ENCODE measurements around the gene GADL1.

GADL1 gene

DNA sequence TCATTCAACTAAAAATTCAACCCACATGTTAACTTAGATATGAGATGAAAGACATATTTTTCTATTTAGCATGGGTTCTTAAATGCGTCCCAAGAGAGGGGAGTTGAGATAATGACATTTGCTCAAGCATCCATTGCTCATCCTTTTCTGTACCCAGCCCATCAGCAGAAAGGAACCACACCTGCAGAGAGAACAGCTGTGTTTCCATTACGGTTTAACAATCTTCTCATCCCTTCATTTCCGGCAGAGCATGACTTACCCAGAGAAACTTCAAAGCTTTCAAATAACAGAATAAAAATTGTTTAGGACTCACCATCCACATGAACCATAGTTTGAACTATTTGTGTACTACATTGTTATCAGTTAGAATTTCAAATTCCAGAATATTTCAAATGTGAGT, 174.9 kb downstream of the GADL1 start:
- DNase-seq: no peak

DNA sequence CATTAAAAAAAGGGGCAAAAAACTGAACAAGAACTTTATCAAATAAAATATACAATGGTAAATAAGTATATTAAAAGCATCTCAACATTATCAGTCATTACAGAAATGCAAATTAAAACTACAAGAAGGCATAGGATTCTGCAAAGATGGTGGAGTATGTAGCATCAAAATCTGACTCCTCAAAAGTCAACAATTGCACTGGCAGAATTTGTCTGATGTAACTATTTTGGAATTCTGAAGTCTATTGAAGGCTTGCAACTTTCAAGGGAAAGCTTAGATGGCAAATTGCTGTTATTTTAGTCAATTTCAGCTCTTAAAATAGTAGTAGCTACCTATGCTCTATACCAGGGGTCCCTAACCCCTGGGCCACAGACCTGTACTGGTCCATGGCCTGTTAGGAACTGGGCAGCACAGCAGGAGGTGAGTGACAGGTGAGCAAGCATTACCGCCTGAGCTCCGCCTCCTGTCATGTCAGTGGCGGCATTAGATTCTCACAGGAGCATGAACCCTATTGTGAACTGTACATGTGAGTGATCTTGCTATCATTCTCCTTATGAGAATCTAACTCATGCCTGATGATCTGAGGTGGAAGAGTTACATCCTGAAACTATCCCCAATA, 180.5 kb downstream of the GADL1 start:
- no peak for DNase-seq

DNA sequence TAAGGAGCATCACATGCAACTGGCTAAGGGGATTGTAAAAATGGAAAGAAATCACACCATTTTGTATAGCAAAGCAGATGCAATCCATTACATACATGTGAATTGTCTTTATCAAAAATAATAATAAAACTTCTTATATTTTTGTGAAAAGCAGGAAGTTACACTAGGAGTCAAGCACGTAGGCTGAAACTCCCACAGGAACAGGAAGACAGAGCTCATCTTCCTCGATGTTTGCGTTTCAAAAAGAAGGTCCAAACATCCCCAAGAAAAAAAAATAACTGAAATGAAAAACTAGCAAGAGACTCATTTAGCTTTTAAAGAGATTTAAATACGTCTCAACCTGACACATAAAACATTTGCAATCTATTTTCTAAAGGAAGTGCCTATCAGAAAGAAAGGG, 181.5 kb downstream of the GADL1 start:
- no peak for DNase-seq

DNA sequence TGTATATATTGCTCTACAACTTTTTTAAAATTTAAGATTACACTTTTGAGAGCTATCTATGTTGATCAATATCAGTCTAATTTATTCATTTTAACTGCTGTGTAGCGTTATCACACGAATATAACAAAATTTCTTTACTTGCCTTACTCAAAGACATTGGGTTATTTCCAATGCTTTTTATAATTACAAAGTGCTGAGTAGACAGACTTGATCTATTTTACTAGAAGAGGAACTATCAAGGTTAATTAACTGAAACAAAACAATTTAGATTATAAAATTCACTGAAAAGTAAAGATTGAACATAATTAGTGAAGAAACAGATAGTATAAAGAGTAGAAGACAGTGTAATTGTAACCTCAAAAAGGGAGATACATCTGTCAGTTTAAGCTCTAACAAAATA, 182.6 kb downstream of the GADL1 start:
- DNase-seq: no peak

DNA sequence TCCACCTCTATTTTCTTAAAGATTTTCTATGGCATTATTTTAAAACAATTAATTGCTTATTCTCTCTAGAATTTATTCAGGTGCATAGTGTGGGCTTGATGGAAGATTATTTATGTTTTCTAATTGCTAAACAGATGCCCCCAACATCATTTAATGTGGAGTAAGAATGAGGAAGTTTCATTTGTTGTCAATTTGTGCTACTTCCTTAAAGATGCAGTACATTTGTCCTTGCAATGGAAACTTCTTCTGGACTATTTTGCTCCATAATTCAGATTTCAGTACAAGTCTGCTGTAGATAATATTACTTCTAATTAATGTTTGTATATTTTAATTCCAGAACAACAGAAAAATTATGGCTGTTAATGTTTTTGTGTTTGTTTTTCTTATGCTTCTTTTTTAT, 183.3 kb downstream of the GADL1 start:
- DNase-seq: no peak

DNA sequence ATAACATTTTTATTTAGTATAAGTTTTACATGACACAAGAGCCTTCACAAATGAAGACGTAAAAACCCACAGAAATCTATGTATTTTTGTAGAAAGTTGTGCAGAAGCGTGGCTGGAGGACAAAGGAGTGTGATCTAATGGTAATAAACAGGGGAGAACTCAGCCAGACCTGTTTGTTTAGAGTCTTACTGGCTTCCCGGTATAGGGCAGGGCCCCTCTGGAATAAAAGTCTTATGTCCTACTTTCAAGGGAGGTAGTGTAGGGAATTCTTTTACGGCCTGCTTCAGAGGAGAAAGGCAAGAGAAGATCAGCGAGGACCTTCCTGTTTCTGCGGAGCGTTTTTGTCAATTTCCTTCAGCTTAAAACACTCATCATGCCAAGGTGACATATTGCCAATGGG, 184.4 kb downstream of the GADL1 start:
- no peak for DNase-seq

DNA sequence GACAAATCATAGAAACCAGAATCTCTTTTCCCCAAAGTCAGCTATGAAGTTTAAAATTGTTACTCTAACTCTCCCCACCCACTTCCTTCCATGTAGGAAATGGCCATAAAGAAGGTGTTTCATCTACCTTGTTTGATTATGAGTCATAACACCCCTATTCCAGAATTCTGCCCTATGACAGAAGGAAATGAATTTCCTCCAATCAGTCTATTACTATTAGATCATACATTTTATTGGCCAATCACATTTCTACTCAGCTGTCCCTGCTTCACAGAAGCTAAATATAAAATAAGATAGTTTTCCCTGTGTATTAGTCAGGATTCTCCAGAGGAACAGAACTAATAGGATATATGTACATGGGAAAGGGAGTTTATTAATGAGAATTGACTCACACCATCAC, 186.0 kb downstream of the GADL1 start:
- DNase-seq: no peak

DNA sequence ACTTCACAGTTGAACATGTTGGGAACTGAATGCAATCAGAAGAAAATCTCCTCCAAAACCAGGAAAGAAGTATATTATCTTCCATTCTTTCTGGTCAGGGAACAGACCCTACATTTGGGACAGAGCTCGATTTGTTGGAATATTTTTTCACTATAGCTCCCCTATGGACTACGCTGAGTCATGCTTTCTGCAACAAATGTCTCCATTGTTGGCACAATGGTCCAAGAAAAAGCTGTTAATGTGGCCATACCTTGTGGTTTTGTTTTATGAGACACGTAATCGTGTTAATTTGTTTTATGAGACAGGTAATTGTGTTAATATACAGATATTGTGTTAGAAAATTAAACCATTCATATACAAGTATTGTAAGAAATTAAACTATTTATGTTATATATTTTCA, 186.6 kb downstream of the GADL1 start:
- no peak for DNase-seq

DNA sequence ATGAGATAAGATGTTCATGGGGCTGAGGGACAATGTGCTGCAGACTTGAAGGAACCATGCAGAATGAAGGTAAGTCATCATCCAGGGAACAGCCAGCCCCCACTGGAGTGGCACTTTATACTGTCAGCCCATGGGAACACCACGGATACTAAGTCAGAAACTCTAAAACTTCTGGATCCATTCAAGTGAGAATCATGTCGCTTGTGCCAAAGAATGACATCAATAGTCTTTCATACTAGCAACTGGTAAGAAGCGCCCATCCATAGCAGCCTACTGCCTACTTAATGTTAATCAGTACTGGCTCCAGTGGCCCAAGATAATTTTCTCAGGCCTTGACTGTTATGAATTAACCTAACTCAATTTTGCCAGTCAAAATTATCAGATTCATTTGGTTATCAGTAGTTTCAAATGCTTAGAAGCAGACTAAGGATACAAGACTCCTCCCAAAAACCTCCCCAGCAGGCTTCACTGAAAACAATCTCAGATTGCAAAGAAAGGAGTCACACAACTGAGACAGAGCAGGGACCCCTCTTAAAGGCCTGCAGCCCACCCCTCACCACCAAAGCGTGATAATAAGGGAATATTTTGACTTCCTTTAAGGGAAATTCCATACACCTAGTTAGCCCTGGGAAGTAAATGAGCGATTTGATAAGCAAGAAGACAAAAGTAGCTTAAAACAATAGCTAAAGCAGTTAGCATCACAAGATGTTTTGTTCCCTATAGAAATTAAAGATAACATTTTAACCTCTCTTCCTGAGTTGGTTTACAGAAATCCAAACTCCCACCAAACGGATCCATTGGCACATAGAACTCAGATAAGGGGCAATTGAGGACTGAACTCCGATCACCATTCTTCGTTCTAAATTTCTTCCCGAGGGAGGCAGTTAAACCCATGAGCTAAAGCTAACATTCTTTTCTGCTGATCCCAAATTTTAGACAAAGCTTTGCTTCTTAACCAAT, 189.2 kb downstream of the GADL1 start:
- DNase-seq: no peak

DNA sequence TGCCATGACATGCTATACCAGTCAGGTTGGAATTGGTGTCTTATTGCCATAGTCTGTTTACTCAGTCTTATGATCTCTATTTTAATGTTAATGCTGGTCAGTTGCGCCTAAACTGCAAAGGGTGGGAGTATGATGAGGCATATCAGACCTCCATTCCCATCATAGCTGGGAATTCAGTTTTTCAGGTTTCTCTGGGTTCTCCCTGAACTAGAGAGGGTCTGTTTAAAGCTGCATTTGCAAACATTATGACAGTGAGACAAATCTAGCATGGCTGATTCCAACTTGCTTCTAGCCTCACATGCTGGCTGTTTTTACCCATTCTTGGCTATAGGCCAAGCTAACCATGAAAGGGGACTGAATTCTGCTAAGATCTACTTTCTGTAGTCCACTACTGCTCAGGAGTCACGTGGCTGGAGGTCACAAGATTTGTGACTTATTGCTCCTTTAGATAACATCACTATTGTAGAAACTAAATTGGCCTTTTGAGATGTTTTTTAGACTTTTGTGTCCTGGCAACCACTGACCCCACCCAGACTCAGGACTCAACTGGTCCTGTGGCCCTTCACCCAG, 191.5 kb downstream of the GADL1 start:
- no peak for DNase-seq

DNA sequence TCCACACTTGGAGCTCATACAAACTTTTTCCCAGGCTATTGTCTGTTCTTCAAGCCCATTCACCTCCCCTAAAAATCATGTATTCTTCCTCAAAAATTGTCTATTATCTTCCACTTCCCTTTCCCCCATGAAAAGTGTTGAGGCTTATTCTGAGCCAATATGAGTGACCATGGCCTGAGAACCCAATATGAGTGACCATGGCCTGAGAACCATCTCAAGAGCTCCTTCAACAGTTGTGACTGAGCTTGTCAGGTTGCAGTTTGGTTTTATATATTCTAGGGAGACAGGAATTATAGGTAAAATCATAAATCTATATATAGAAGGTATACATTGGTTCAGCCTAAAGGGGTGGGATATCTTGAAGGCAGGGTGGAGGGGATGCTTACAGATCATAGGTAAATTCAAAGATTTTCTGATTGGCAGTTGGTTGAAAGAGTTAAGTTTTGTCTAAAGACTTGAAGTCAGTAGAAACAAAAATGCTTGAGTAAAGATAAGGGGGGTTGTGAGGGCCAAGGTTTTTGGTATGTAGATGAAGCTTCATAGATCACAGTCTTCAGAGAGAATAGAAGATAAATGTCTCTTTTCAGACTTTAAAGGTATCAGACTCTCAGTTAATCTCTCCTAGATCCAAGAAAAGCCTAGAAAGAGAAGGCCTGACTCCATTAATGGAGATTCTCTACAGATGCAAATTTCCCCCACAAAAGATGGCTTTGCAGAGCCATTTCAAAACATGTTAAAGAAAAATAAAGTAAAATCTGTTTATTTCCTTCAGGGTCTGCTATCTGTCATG, 192.2 kb downstream of the GADL1 start:
- no peak for DNase-seq

DNA sequence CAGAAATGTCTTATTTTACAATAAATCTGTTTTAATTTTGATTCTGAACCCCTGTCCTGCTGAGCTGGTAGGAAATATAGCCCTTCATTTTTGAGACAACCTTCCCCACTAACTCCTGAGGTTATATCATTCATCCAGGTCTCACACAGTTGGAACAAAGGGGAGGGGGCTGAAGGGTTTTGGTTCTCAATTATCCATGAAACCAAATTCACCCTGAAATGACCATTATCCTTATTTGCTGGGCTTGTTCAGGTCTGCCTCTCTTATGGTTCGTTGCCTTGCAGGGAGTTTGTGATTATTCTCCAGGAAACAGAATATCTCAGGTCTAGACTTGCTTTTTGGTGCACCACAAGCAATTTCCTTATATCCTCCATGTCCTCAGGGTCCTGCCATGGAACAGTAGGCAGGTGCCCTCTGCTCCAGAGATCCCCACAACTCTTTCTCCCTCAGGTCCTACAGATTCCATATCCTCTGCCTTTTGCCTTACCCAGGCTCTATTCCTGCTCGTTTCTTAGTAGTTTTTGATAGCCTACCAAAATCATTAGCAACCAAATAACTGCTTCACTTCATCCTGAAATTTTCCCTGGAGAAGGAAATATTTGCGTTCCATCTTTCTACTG, 193.6 kb downstream of the GADL1 start:
- DNase-seq: no peak

DNA sequence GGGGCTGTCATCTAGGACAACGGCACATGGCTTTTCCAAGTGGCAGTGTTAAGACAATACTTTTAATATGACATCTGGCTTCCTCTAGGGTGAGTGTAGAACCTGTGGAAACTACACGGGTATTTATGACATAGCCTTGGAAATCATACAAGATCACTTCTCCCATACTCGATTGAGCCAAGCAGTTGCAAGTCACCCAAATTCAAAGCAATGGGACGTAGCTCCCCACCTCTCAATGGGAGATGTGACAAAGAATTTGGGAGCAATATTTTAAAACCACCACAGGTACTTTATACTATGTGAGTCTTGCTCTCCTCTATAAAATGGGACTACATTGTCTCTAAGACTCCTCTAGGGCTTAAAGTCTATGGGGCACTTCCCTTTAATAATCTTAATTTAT, 194.5 kb downstream of the GADL1 start:
- no peak for DNase-seq

DNA sequence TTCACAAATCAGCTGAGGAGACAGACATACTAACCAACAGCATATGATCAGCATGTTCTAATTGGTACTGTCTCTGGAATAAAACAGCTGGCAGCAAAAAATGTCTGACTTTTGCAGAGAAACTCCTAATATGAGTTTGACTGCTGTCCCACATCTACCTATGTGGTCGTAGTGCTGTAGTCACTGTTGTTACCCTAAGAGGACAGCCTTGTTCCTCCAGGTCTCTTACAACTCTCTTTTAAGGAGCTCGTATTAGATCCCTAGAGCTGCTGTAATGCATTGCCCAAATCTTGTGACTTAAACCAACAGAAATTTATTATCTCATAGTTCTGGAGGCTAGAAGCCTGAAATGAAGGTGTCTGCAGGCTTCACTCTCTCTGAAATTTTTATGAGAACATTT, 195.9 kb downstream of the GADL1 start:
- no peak for DNase-seq

DNA sequence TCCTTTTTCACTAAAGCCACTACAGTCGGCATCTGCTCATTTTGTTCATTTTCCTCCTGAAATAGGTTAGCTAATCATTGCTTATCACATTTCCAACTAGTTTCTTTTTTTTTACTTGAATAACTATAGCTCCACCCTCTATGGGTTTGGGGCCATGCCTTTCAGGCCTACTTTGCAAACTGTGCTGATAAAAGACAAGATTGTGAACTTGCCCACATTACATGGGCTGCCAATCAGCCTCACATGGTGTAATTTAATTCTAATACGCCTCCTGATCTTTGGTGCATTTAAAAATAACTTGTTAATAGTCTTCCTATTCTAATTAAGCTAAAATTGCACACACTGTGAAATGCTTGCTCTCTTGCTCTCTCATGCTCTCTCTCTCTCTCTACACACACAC, 197.6 kb downstream of the GADL1 start:
- no peak for DNase-seq

DNA sequence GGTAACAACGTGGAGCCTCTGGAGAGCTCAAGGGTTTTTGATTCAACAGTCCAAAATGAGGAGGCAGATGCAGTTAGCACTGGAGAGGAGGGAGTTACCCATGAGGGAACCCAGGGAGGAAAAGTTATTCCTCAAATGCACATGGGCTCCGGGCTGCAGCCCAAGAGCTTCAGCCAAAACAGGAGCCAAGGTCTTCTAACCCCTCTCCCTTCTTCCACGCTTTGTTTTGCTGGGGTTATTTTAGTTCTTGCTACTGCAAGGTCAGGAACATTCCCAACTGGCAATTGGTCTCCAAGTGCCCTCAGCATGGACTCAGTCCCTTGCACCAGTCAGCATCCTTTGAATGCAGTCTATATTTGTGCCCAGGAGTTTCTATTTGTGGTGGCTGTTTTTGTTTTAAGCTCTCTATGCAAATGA, 198.1 kb downstream of the GADL1 start:
- no peak for DNase-seq

DNA sequence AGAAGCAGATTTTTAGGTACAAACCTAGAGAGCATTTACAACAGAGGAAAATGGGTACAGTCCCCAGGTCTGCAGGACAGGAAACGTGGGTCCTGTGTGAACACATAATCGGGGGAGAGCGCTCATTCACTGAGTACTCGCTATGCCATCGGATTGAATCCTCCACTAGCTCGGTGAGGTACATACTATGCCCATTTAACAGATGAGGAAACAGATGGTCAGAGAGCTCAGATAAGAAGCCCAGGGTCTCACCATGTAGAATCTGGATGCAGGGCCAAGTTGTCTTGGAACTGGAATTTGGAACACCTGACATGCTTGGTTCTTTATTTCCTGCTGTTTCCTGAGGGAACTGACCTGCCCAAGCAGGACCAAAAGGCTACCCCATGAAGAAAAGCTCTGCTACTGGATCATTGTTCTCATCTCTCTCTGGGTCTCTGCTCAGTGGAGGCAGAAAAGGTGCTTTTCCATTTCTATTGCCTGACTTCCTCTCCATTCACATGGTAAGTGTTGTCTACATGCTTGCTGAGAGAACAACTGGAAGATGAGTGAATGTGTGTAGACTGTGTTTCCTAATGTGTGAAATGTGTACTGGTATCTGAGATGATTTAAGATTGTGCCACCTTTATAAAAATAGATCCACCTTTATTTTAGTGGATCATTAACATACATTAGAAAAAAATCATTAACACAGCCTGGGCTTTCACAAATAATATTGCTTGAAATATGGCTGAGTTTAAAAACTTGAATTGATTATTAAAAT, 199.0 kb downstream of the GADL1 start:
- DNase-seq: no peak

DNA sequence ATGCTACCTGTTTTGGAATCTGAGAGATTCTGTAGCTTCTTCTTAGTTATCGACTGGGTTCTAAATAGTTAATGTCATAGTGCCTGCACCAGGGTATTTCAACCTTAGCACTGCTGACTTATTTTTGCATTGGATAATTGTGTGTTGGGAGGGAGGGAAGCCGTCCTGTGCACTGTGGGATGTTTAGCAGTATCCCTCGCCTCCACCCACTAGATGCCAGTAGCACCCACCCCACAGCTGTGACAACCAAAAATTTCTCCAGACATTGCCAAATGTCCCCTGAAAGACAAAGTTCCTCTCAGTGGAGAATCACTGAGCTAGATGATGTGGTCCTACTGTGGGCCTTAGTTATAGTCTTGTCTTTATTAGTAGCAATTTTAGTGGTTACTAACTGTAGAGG, 199.8 kb downstream of the GADL1 start:
- no peak for DNase-seq

DNA sequence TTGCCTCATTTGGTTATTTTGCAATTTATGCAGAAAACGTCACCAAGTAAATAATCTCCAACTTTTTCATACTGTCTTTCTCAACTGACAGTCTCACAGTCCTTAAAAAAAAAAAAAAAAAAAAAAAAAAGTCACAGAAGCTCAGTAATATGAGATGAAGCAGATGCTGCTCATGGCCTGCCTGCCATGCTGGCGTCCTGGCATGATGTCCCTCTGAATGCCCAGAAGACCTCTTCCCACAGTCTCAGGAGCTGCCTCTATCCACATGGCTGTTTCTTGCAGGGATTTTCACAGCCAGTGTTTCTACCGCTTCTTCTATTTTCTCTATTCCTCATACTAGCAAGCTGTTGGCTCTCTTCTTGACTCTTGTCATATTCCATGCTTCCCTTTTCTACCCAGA, 200.3 kb downstream of the GADL1 start:
- DNase-seq: no peak

DNA sequence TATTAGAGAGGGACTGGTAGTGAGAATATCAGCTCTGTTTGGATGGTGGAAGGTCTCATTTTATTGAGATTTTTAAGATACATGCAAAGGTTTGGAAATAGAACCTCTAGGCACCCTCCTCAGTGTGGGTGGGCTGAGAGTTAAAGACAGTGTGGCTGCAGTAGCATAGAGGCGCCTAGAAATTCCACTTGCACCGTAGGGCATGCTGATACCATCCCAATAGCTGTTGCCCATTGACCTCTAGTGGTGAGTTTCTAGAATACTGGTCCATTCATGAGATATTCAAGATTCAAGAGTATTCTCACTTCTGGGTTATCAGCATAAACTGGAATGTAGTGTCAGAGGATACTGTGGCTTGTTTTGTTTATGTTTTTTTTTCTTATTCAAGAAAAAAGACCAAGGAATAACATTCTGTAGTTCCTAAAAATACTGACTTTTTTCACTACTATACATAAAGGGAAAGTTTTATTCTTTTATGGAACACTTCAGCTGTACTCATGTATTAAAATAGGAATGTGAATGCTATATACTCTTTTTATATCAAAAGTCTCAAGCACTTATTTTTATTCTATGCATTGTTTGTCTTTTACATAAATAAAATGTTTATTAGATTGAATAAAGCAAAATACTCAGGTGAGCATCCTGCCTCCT, 200.9 kb downstream of the GADL1 start:
- no peak for DNase-seq

DNA sequence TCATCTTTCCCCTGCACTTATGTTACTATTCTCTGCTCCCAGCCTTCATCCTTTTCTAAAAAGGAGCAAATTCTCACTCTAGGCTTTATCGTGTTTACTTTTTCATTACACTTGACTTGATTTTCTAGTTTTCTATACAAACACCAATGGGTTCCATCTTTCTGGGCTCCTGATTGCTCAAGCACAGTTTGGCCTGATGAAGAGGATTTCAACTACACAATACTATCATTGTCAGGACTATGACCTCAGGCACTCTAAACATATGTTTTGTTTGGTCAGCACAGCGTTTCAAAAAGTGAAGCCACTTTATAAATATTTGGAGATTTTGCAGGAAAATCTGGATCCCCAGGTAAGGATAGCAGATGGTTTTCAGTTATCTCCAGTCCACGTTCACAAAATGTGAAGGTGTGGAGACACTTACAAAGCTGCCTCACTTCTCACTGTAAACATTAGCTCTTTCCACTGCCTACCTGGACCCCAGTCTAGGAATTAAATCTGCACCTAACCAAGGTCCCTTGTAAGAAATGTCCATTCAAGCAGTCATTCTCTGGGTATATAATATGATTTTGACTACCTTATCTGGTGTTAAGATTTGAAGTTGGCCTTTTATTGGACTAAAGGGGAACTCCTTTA, 201.8 kb downstream of the GADL1 start:
- no peak for DNase-seq
